GM21447 (cell line): ENCODE data around the gene ZNF484.

Experiments
- ATAC-seq: cut with Tn5 transposase; IDR thresholded peaks from one replicate; pipeline ENCODE4 v1.9.1; 2021; ENCODE audit not compliant: unreplicated experiment

Gene ZNF484

GRCh38 chr9:92795598-92796336 is 82.1 kb downstream of the ZNF484 start:
- ATAC-seq = no peak
